NCI-H345 treated with DMSO at 0.1 percent for 48 hours (cell line): Measurements from ENCODE around the gene BRK1.
"Not testable (repeated sequence)": the region's sequence is repeated elsewhere in the genome, so short reads cannot be mapped to it uniquely, and the experiment has no call there.

Experiments used
- DNase-seq: peaks from one replicate; lab custom pipeline; 2025; ENCODE audit not compliant: unreplicated experiment; lab: John Stamatoyannopoulos, UW

BRK1 gene

DNA sequence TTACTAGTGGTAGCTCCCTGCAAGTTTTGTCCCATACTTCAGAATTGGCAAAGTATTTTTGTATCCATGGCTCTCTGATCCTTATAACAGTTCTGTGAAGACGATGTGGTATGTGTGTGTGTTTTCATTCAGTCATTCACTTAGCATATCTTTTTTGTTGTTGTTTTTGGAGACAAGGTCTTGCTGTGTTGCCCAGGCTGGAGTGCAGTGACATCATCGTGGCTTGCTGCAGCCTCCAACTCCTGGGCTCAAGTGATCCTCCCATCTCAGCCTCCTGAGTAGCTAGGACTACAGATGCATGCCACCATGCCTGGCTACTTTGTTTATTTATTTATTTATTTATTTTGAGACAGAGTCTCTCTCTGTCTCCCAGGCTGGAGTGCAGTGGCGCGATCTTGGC is 60.7 kb downstream of the BRK1 start:
- not testable (repeated sequence) for DNase-seq
